Neutrophil (primary cell): Measurements from ENCODE around the gene RAMP1.

Experiments used
- H3K27ac ChIP-seq: fragments of 200-600 bp; sonication (generic); 2 replicates; pipeline ENCODE4 v1.5.1; 2016; ENCODE audit warnings: mild to moderate bottlenecking, moderate library complexity
- H3K27me3 ChIP-seq: fragments of 200-600 bp; sonication (generic); 2 replicates; pipeline ENCODE4 v1.6.0; 2016; ENCODE audit warnings: mild to moderate bottlenecking
- H3K36me3 ChIP-seq: fragments of 200-600 bp; sonication (generic); 2 replicates; pipeline ENCODE4 v1.5.1; 2017
- H3K4me1 ChIP-seq, 2 experiments: fragments of 200-600 bp in 1 of 2; sonication (generic) in 1 of 2; 1 replicate in 1 of 2; 2 replicates in 1 of 2; pipeline versions ENCODE4 v1.5.1 to v1.6.1; 2013 to 2016; ENCODE audit warnings: low read depth in 1 of 2, low read length in 1 of 2, mild to moderate bottlenecking in 1 of 2, moderate library complexity in 1 of 2; ENCODE audit not compliant: control insufficient read depth in 1 of 2, insufficient read depth in 1 of 2
- H3K4me3 ChIP-seq, 2 experiments: fragments of 200-600 bp in 1 of 2; sonication (generic) in 1 of 2; 1 replicate in 1 of 2; 2 replicates in 1 of 2; pipeline ENCODE4 v1.5.1; 2013 to 2016; ENCODE audit warnings: low read depth in 1 of 2, low read length in 1 of 2, mild to moderate bottlenecking in 1 of 2, moderate library complexity in 1 of 2
- H3K9me3 ChIP-seq: fragments of 200-600 bp; sonication (generic); 2 replicates; pipeline ENCODE4 v1.5.1; 2016
- CTCF ChIP-seq: fragments of 200-600 bp; sonication (generic); IDR thresholded peaks from 2 replicates; pipeline ENCODE4 v1.5.1; 2016; ENCODE audit warnings: antibody characterized with exemption

RAMP1 gene

GRCh38 chr2:237889016-237889415, 29.6 kb downstream of the RAMP1 start:
- no peak overlapping the region for H3K27ac ChIP-seq

GRCh38 chr2:237889811-237890210, 30.4 kb downstream of the RAMP1 start:
- Histone ChIP-seq H3K4me1 (no peaks in the 10 kb centered on the region), H3K27ac (no peak overlapping the region)

More at GRCh38 chr2:237889016-237889415, 29.6 kb downstream of the RAMP1 start:
- Histone ChIP-seq H3K27me3 (no peaks in the 10 kb centered on the region), H3K36me3 (no peaks in the 10 kb centered on the region), H3K9me3 (no peaks in the 10 kb centered on the region), H3K4me3 (no peak overlapping the region), H3K4me1 (no peaks in the 10 kb centered on the region)
- TF ChIP-seq CTCF, result no peak

GRCh38 chr2:237892478-237892877, 33.1 kb downstream of the RAMP1 start:
- no peaks in the 10 kb centered on the region for H3K27me3 ChIP-seq
- H3K4me1 ChIP-seq, result no peaks in the 10 kb centered on the region
- no peaks in the 10 kb centered on the region for H3K9me3 ChIP-seq
- no peak overlapping the region for H3K4me3 ChIP-seq
- no peak overlapping the region for H3K27ac ChIP-seq
- TF ChIP-seq CTCF, result no peak
- no peaks in the 10 kb centered on the region for H3K36me3 ChIP-seq

More at GRCh38 chr2:237889811-237890210, 30.4 kb downstream of the RAMP1 start:
- Histone ChIP-seq H3K36me3 (no peaks in the 10 kb centered on the region), H3K4me3 (no peak overlapping the region), H3K27me3 (no peaks in the 10 kb centered on the region), H3K9me3 (no peaks in the 10 kb centered on the region)
- no peak for TF ChIP-seq CTCF

GRCh38 chr2:237892984-237893595, 33.7 kb downstream of the RAMP1 start:
- no peaks in the 10 kb centered on the region for H3K27me3 ChIP-seq
- TF ChIP-seq CTCF, result no peak
- no peak overlapping the region for H3K4me3 ChIP-seq
- peaks cover 3 to 4% of the 10 kb centered on the region in 2 experiments for H3K4me1 ChIP-seq
- no peak overlapping the region for H3K27ac ChIP-seq
- no peaks in the 10 kb centered on the region for H3K9me3 ChIP-seq
- H3K36me3 ChIP-seq, result no peaks in the 10 kb centered on the region

GRCh38 chr2:237894396-237894979, 35.1 kb downstream of the RAMP1 start:
- no peak overlapping the region for H3K4me3 ChIP-seq
- no peak for TF ChIP-seq CTCF
- no peaks in the 10 kb centered on the region for H3K9me3 ChIP-seq
- H3K27me3 ChIP-seq, result no peaks in the 10 kb centered on the region
- peaks cover 16 to 18% of the 10 kb centered on the region in 2 experiments for H3K4me1 ChIP-seq
- H3K36me3 ChIP-seq, result no peaks in the 10 kb centered on the region
- no peak overlapping the region for H3K27ac ChIP-seq
